ENCODE data around the gene GOLGA7B. TPM values are rescaled to one million over a fixed set of nuclear protein-coding genes. Genes with fewer than 3 reads are reported as not detected.

Gene GOLGA7B
- total and polyA plus RNA-seq, 12 donors, result 0.05 to 1.0 (median 0.24) TPM

DNA sequence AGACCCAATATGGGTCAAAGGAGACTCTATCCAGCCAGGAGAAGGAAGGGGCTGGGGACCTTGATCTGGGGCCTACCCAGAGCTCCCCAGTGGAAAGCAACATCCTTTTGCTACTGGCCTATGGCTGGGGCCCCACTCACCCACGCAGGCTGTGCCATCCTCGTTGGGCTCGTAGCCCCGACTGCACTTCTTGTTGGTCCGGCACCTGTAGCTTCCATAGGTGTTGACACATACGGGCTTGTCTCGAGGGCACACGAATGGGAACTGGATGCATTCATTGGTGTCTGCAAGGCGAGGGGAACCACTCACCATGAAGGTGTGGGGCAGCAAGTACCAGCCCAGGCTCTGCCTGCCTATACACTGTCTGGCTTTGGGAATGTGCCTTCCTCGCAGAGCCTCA, 30.5 kb downstream of the GOLGA7B start:
- intact Hi-C loops (cut with DNase I), result no loop called here
- Histone ChIP-seq H3K4me3 (no peak overlapping the region), H3K27me3 (peaks cover 0 to 4% (median 0%) of the 10 kb centered on the region in 7 donors), H3K9me3 (no peaks in the 10 kb centered on the region), H3K27ac (no peak overlapping the region), H3K4me1 (no peaks in the 10 kb centered on the region), H3K36me3 (no peaks in the 10 kb centered on the region)
- ATAC-seq (no peak), DNase-seq (no peak)
- WGBS, 2 donors, result 94 to 96% methylated on average over 10 of the region's 10 CpGs
- TF ChIP-seq, protein P1, sequence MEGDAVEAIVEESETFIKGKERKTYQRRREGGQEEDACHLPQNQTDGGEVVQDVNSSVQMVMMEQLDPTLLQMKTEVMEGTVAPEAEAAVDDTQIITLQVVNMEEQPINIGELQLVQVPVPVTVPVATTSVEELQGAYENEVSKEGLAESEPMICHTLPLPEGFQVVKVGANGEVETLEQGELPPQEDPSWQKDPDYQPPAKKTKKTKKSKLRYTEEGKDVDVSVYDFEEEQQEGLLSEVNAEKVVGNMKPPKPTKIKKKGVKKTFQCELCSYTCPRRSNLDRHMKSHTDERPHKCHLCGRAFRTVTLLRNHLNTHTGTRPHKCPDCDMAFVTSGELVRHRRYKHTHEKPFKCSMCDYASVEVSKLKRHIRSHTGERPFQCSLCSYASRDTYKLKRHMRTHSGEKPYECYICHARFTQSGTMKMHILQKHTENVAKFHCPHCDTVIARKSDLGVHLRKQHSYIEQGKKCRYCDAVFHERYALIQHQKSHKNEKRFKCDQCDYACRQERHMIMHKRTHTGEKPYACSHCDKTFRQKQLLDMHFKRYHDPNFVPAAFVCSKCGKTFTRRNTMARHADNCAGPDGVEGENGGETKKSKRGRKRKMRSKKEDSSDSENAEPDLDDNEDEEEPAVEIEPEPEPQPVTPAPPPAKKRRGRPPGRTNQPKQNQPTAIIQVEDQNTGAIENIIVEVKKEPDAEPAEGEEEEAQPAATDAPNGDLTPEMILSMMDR (IDR thresholded peaks at IDR 0.05), result no peak

DNA sequence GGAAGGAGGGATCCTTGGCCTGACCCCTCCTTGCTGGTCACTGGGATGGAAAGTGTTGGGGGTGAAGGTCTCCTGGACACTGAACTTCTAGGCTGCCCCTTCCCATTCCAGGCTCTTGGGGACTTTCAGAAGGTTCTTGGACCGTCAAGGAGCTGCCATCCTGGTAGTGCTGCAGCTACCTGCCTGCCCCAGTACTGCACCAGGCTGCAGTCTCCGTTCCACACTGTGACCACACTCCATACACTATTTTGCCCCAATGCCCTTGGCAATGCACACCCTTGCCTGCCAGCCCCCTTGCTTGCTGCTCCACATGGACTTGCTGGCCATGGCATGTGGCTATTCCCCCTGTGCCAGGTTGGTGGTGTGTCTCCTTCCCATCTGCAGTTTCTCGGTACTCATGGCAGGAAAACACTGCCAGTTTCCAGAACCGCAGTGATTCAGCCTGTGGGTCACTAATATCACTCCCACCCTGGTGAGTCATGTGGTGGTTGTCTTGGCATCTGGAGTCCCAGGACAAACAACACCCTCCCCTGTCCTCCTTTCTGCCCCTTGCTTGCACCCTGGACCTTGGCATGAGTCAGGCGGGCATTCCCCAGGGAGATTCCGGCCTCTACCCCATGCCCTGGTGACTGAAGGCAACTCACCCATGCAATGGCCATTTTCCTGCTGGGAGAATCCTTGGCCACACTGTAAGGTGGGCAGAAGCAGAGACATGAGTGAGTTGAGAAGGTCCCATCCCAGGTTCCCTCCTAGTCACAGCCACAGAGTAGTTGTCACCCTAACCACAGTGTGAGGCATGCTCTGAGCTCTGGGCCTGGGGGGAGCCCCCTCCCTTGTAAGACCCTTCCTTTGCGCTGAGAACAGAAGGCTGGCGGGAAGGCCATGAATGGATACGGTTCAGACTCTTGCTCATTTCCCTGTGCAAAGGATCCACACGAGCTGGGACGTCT, 32.8 kb downstream of the GOLGA7B start:
- intact Hi-C loops (cut with DNase I), result no loop called here
- Histone ChIP-seq H3K4me1 (no peaks in the 10 kb centered on the region), H3K27ac (no peak overlapping the region), H3K4me3 (no peak overlapping the region), H3K36me3 (no peaks in the 10 kb centered on the region), H3K9me3 (no peaks in the 10 kb centered on the region), H3K27me3 (peaks cover 0 to 4% (median 0%) of the 10 kb centered on the region in 7 donors)
- 82 to 83% methylated on average over 11 of the region's 11 CpGs for WGBS, 2 donors
- TF ChIP-seq, protein P1 (IDR thresholded peaks at IDR 0.05), result no peak
- DNase-seq, result no peak
- ATAC-seq, result peak in 3 of 8 donors; percentile 22 to 33 (median 33)

DNA sequence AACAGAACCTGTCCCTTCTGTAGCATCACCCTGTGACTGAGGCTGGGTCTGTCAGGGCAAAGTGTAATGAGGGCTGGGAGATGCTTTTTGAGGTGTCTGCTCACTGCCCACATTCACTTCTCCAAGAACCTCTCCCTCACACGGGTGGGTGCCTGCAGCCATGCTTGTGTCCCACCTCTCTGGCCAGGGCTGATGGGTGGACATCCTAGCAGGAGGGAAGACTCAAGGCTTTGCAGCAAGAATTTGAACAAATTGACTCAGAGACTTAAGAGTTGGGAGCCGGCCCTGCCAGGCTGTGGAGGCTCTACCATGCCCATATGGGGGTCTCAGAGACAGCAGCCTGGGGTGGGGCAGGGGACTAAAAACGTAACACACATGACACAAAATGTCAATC, 33.4 kb downstream of the GOLGA7B start:
- TF ChIP-seq, protein P1 (IDR thresholded peaks at IDR 0.05), result no peak

DNA sequence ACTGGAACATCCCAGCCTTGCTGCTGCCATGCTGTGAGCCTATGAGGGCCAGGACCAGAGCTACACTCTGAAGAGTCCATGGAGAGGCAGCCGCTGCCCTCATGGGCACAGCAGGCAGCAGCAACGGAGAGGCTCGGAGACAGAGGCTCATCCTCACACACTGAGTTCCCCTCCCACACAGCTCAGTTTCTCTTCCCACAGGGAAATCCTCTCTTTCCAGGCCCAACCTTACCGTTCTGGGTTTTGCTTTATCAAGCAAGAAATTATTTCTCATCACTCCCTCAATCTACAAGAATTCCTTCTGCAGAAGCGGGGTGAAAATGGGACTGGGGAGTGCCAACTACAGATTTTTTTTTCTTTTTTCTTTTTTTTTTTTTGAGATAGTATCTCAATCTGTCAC, 36.6 kb downstream of the GOLGA7B start:
- TF ChIP-seq, protein P1 (IDR thresholded peaks at IDR 0.05), result no peak
- DNase-seq (no peak), ATAC-seq (no peak)
- H3K9me3 ChIP-seq, result no peaks in the 10 kb centered on the region
- no peak overlapping the region for H3K4me3 ChIP-seq
- no peak overlapping the region for H3K27ac ChIP-seq
- no peaks in the 10 kb centered on the region for H3K4me1 ChIP-seq
- H3K27me3 ChIP-seq, result peaks cover 0 to 7% (median 0%) of the 10 kb centered on the region in 7 donors
- WGBS, 2 donors, result 63 to 76% methylated on average over 5 of the region's 5 CpGs
- no peaks in the 10 kb centered on the region for H3K36me3 ChIP-seq
- intact Hi-C loops (cut with DNase I), result no loop called here

More for the DNA sequence above, 33.4 kb downstream of the GOLGA7B start:
- ATAC-seq, result no peak
- WGBS, 2 donors, result 68 to 77% methylated on average over 3 of the region's 3 CpGs
- peaks cover 0 to 4% (median 0%) of the 10 kb centered on the region in 7 donors for H3K27me3 ChIP-seq
- H3K4me1 ChIP-seq, result no peaks in the 10 kb centered on the region
- no peak overlapping the region for H3K4me3 ChIP-seq
- no peaks in the 10 kb centered on the region for H3K9me3 ChIP-seq
- intact Hi-C loops (cut with DNase I), result no loop called here
- no peaks in the 10 kb centered on the region for H3K36me3 ChIP-seq
- no peak for DNase-seq
- no peak overlapping the region for H3K27ac ChIP-seq
